NCI-H187 treated with DMSO at 0.1 percent for 48 hours (cell line): ENCODE results near the gene RNF186.
"Not testable (repeated sequence)": the region's sequence is repeated elsewhere in the genome, so short reads cannot be mapped to it uniquely, and the experiment has no call there.

Experiments
- DNase-seq: peaks from one replicate; lab custom pipeline; 2025; lab: John Stamatoyannopoulos, UW

Gene RNF186

GRCh38 chr1:19814681-19815503, at the start of gene RNF186:
TSS of gene RNF186 (minus strand) at chr1:19815283. CDS start at chr1:19815101, 182 bp downstream.
- DNase-seq, result peak; percentile 37

- no peak for DNase-seq
Measured at GRCh38 chr1:19864570-19865160, 49.6 kb upstream of the RNF186 start.

GRCh38 chr1:19862944-19863343, 47.9 kb upstream of the RNF186 start:
- no peak for DNase-seq

GRCh38 chr1:19861842-19862530, 46.9 kb upstream of the RNF186 start:
- no peak for DNase-seq

- no peak for DNase-seq
Measured at GRCh38 chr1:19861034-19861433, 46.0 kb upstream of the RNF186 start.

GRCh38 chr1:19860418-19860817, 45.3 kb upstream of the RNF186 start:
- DNase-seq, result no peak

- DNase-seq, result no peak
Measured at GRCh38 chr1:19859876-19860275, 44.8 kb upstream of the RNF186 start.

- no peak for DNase-seq
Measured at GRCh38 chr1:19858893-19859292, 43.8 kb upstream of the RNF186 start.

GRCh38 chr1:19854866-19855265, 39.8 kb upstream of the RNF186 start:
- DNase-seq, result no peak

- DNase-seq, result no peak
Measured at GRCh38 chr1:19852036-19852435, 37.0 kb upstream of the RNF186 start.

GRCh38 chr1:19850214-19850613, 35.1 kb upstream of the RNF186 start:
- no peak for DNase-seq

- DNase-seq, result not testable (repeated sequence)
Measured at GRCh38 chr1:19849307-19849706, 34.2 kb upstream of the RNF186 start.

GRCh38 chr1:19847334-19847733, 32.3 kb upstream of the RNF186 start:
- DNase-seq, result not testable (repeated sequence)

GRCh38 chr1:19846338-19846737, 31.3 kb upstream of the RNF186 start:
- DNase-seq, result no peak

GRCh38 chr1:19845555-19845954, 30.5 kb upstream of the RNF186 start:
- DNase-seq, result no peak

- DNase-seq, result no peak
Measured at GRCh38 chr1:19844731-19845495, 29.8 kb upstream of the RNF186 start.

GRCh38 chr1:19840228-19840627, 25.1 kb upstream of the RNF186 start:
- no peak for DNase-seq

- DNase-seq, result no peak
Measured at GRCh38 chr1:19837866-19838265, 22.8 kb upstream of the RNF186 start.

GRCh38 chr1:19835578-19835977, 20.5 kb upstream of the RNF186 start:
- no peak for DNase-seq

GRCh38 chr1:19831441-19831840, 16.4 kb upstream of the RNF186 start:
- no peak for DNase-seq

GRCh38 chr1:19828546-19828945, 13.5 kb upstream of the RNF186 start:
- DNase-seq, result no peak

GRCh38 chr1:19825298-19825697, 10.2 kb upstream of the RNF186 start:
- DNase-seq, result no peak
